A549 (cell line): Measurements from ENCODE around the gene CD226. TPM values are rescaled to one million over a fixed set of nuclear protein-coding genes. Genes with fewer than 3 reads are reported as not detected.
"Not testable (repeated sequence)": the region's sequence is repeated elsewhere in the genome, so short reads cannot be mapped to it uniquely, and the experiment has no call there.

ENCODE experiments used
- ATAC-seq, 2 experiments: fragments of 200-7000 bp in 1 of 2; fragments of >200 bp in 1 of 2; cut with Nextera tagmentation in 1 of 2; cut with Tn5 transposase in 1 of 2; 3 replicates each; pipeline versions ENCODE4 v1.8.0 to v1.9.1; 2018 to 2020; ENCODE audit warnings: mild to moderate bottlenecking in 1 of 2, moderate library complexity in 1 of 2
- CTCF ChIA-PET: fragments of 300-600 bp; sonication (Branson Sonifier 250); formaldehyde crosslinking; extraction: SDS; loops from one replicate; lab custom pipeline; 2021; ENCODE audit warnings: antibody characterized with exemption, inconsistent platforms; lab: Yijun Ruan, JAX
- POLR2A ChIA-PET: fragments of 350-600 bp; formaldehyde crosslinking; extraction: SDS; loops from one replicate; lab custom pipeline; 2021; ENCODE audit warnings: antibody characterized with exemption, inconsistent platforms; lab: Yijun Ruan, JAX
- DNase-seq, 2 experiments: peaks; one replicate each; pipeline versions ENCODE4 v3.0.0 to v3.0.0-alpha.2; 2011 to 2016; ENCODE audit warnings: low read depth in 1 of 2, low spot score in 1 of 2
- FAIRE-seq: peaks from 2 replicates; lab custom pipeline; 2011; peaks lifted over from hg19 to GRCh38; lab: Jason Lieb, UNC
- H3K27ac ChIP-seq, 2 experiments: fragments of >200 bp; sonication (Bioruptor Twin); formaldehyde crosslinking; 3 replicates each; pipeline ENCODE4 v1.5.1; 2016 to 2017
- H3K4me1 ChIP-seq: fragments of >200 bp; sonication (Bioruptor Twin); formaldehyde crosslinking; 3 replicates; pipeline ENCODE4 v1.6.1; 2016
- H3K4me2 ChIP-seq: fragments of >200 bp; sonication (Bioruptor Twin); formaldehyde crosslinking; 3 replicates; pipeline ENCODE4 v1.6.1; 2016
- H3K4me3 ChIP-seq: fragments of >200 bp; sonication (Bioruptor Twin); formaldehyde crosslinking; 3 replicates; pipeline ENCODE4 v1.5.1; 2016
- H3K9me3 ChIP-seq: fragments of >200 bp; sonication (Bioruptor Twin); formaldehyde crosslinking; 3 replicates; pipeline ENCODE4 v1.6.1; 2016
- BCL3 ChIP-seq: fragments of >200 bp; sonication (Bioruptor Twin); formaldehyde crosslinking; IDR thresholded peaks from 3 replicates; pipeline ENCODE4 v1.6.1; 2016
- CEBPB ChIP-seq, 2 experiments: fragments of >200 bp in 1 of 2; sonication (Bioruptor Twin) in 1 of 2; formaldehyde crosslinking in 1 of 2; IDR thresholded peaks; 2 replicates each; pipeline ENCODE4 v1.6.1; 2012 to 2016
- CTCF ChIP-seq: fragments of >200 bp; sonication (Bioruptor Twin); formaldehyde crosslinking; IDR thresholded peaks from 3 replicates; pipeline ENCODE4 v1.5.1; 2016
- E2F6 ChIP-seq: IDR thresholded peaks from 2 replicates; pipeline ENCODE4 v1.6.1; 2012; ENCODE audit warnings: low read depth, borderline replicate concordance
- GATA3 ChIP-seq: IDR thresholded peaks from 2 replicates; pipeline ENCODE4 v1.6.1; 2012; ENCODE audit warnings: borderline replicate concordance
- HEYL ChIP-seq: fragments of 250-450 bp; sonication (Bioruptor Pico); IDR thresholded peaks from 2 replicates; pipeline ENCODE4 v1.8.0; 2021; ENCODE audit warnings: mild to moderate bottlenecking, moderate library complexity
- KDM1A ChIP-seq: fragments of 200-600 bp; sonication (generic); IDR thresholded peaks from 2 replicates; pipeline ENCODE4 v1.6.1; 2016; ENCODE audit warnings: low read depth, mild to moderate bottlenecking
- MAZ ChIP-seq: fragments of 150-350 bp; IDR thresholded peaks from 2 replicates; pipeline ENCODE4 v1.6.1; 2014; ENCODE audit warnings: antibody characterized with exemption, low read depth, low read length, borderline replicate concordance
- PBX3 ChIP-seq: IDR thresholded peaks from 2 replicates; pipeline ENCODE4 v1.6.1; 2012
- RFX5 ChIP-seq: fragments of 450-650 bp; IDR thresholded peaks from 2 replicates; pipeline ENCODE4 v1.7.1; 2014; ENCODE audit warnings: antibody characterized with exemption, mild to moderate bottlenecking, moderate library complexity
- SREBF2 ChIP-seq: fragments of 450-650 bp; IDR thresholded peaks from 2 replicates; pipeline ENCODE4 v1.6.1; 2014; ENCODE audit warnings: mild to moderate bottlenecking, moderate library complexity
- ZNF302 ChIP-seq: fragments of 250-450 bp; sonication (Bioruptor Pico); IDR thresholded peaks from 2 replicates; pipeline ENCODE4 v1.9.0; 2021; ENCODE audit warnings: inconsistent platforms, mild to moderate bottlenecking, moderate library complexity
- WGBS: methylation state at CpG from one replicate; pipeline ENCODE4 v1.1.6; 2017; ENCODE audit errors: missing lambda C conversion rate; 5-methylcytosine and 5-hydroxymethylcytosine counted together
- polyA plus RNA-seq, 4 experiments: library from polyadenylated mRNA; depleted of rRNA in 3 of 4; stranded (reverse); fragments of >200 nt; fragmentation: RNase III in 1 of 4; extraction: RNeasy Plus Mini Kit Qiagen cat#74134 plus additional on column Dnase treatment in 1 of 4; gene quantifications; 2 replicates in 3 of 4; 3 replicates in 1 of 4; pipeline ENCODE4 v1.2.3, GENCODE V29; 2011 to 2017

Gene CD226
- polyA plus RNA-seq, 2 of the 4 experiments (the other 2 are of a cell fraction): 0.28 to 0.92 TPM

- Histone ChIP-seq H3K9me3 (no peaks in the 10 kb centered on the region), H3K4me2 (no peak overlapping the region), H3K4me1 (no peaks in the 10 kb centered on the region), H3K4me3 (no peak overlapping the region), H3K27ac (no peak overlapping the region)
- no peak for ATAC-seq
- no peak for FAIRE-seq
- DNase-seq: no peak
- TF ChIP-seq RFX5 (no peak), ZNF302 (no peak)
- ChIA-PET CTCF (no interaction called here), POLR2A (no interaction called here)
- 100% methylated on average over 1 of the region's 1 CpG for WGBS
Measured at GRCh38 chr18:69838003-69838402, 109.7 kb downstream of the CD226 start.

GRCh38 chr18:69834980-69835379, 112.7 kb downstream of the CD226 start:
- CTCF ChIA-PET, H3K4me3 ChIP-seq, H3K27ac ChIP-seq, FAIRE-seq, DNase-seq, ATAC-seq, H3K9me3 ChIP-seq, H3K4me2 ChIP-seq, POLR2A ChIA-PET, H3K4me1 ChIP-seq: not testable (repeated sequence)
- 66% methylated on average over 12 of the region's 12 CpGs for WGBS

GRCh38 chr18:69830189-69830588, 117.5 kb downstream of the CD226 start:
- WGBS: 43% methylated on average over 1 of the region's 1 CpG
- ATAC-seq: no peak
- no peak for FAIRE-seq
- ChIA-PET POLR2A (no interaction called here), CTCF (interaction anchor here (1.0 kb wide), 1 partner anchor 11 kb away, joined by 4 read pairs; no protein-coding TSS in a partner anchor)
- DNase-seq: no peak
- Histone ChIP-seq H3K4me2 (no peak overlapping the region), H3K4me3 (no peak overlapping the region), H3K27ac (no peak overlapping the region), H3K4me1 (no peaks in the 10 kb centered on the region), H3K9me3 (no peaks in the 10 kb centered on the region)
- no peak for TF ChIP-seq E2F6
- no peak for TF ChIP-seq CEBPB (IDR thresholded peaks at IDR 0.05)
- TF ChIP-seq BCL3: no peak
- TF ChIP-seq MAZ: no peak
- no peak for TF ChIP-seq SREBF2
- no peak for TF ChIP-seq CTCF
- no peak for TF ChIP-seq PBX3
- no peak for TF ChIP-seq GATA3
- no peak for TF ChIP-seq KDM1A

GRCh38 chr18:69820538-69820937, 127.1 kb downstream of the CD226 start:
- 79% methylated on average over 4 of the region's 4 CpGs for WGBS

More at GRCh38 chr18:69820538-69820937, 127.1 kb downstream of the CD226 start:
- Histone ChIP-seq H3K4me2 (no peak overlapping the region), H3K9me3 (no peaks in the 10 kb centered on the region; the same call in 2 of the 3 replicates), H3K4me1 (no peaks in the 10 kb centered on the region), H3K27ac (no peak overlapping the region), H3K4me3 (no peak overlapping the region)
- DNase-seq: no peak
- TF ChIP-seq E2F6: no peak
- TF ChIP-seq HEYL (CRISPR knock-in tag): no peak
- FAIRE-seq: no peak
- no peak for ATAC-seq
- ChIA-PET CTCF (no interaction called here), POLR2A (no interaction called here)
